Measurements from ENCODE around the gene CRABP1. TPM values are rescaled to one million over a fixed set of nuclear protein-coding genes. Genes with fewer than 3 reads are reported as not detected.
"Not testable (repeated sequence)": the region's sequence is repeated elsewhere in the genome, so short reads cannot be mapped to it uniquely, and the experiment has no call there.

Gene CRABP1
- polyA plus RNA-seq, 3 donors: 35.2 to 56.2 (median 44.5) TPM

- no peak for DNase-seq (ENCODE audit: extremely low read depth in 1 of 11, low read depth in 9 of 11, low spot score in 4 of 11)
These were observed 21.8 kb downstream of the CRABP1 start for GRCh38 chr15:78361771-78362506.

GRCh38 chr15:78362716-78363380, 22.7 kb downstream of the CRABP1 start:
- no peak for DNase-seq (ENCODE audit: extremely low read depth in 1 of 11, low read depth in 9 of 11, low spot score in 4 of 11)

GRCh38 chr15:78363381-78363734, 23.2 kb downstream of the CRABP1 start:
- DNase-seq (ENCODE audit: extremely low read depth in 1 of 11, low read depth in 9 of 11, low spot score in 4 of 11): no peak

- no peak for DNase-seq (ENCODE audit: extremely low read depth in 1 of 11, low read depth in 9 of 11, low spot score in 4 of 11)
These were observed 24.1 kb downstream of the CRABP1 start for GRCh38 chr15:78364233-78364632.

- DNase-seq (ENCODE audit: extremely low read depth in 1 of 11, low read depth in 9 of 11, low spot score in 4 of 11): no peak
These were observed 25.8 kb downstream of the CRABP1 start for GRCh38 chr15:78365917-78366316.

GRCh38 chr15:78366342-78366741, 26.2 kb downstream of the CRABP1 start:
- DNase-seq (ENCODE audit: extremely low read depth in 1 of 11, low read depth in 9 of 11, low spot score in 4 of 11): no peak

- no peak for DNase-seq (ENCODE audit: extremely low read depth in 1 of 11, low read depth in 9 of 11, low spot score in 4 of 11)
These were observed 28.5 kb downstream of the CRABP1 start for GRCh38 chr15:78368651-78369050.

- no peak for DNase-seq (ENCODE audit: extremely low read depth in 1 of 11, low read depth in 9 of 11, low spot score in 4 of 11)
These were observed 29.0 kb downstream of the CRABP1 start for GRCh38 chr15:78369161-78369560.

GRCh38 chr15:78370013-78370412, 29.9 kb downstream of the CRABP1 start:
- no peak for DNase-seq (ENCODE audit: extremely low read depth in 1 of 11, low read depth in 9 of 11, low spot score in 4 of 11)

GRCh38 chr15:78372880-78373279, 32.7 kb downstream of the CRABP1 start:
- no peak for DNase-seq (ENCODE audit: extremely low read depth in 1 of 11, low read depth in 9 of 11, low spot score in 4 of 11)

- no peak for DNase-seq (ENCODE audit: extremely low read depth in 1 of 11, low read depth in 9 of 11, low spot score in 4 of 11)
These were observed 34.6 kb downstream of the CRABP1 start for GRCh38 chr15:78374436-78375393.

- DNase-seq (ENCODE audit: extremely low read depth in 1 of 11, low read depth in 9 of 11, low spot score in 4 of 11): not testable (repeated sequence)
These were observed 40.0 kb downstream of the CRABP1 start for GRCh38 chr15:78380143-78380542.

GRCh38 chr15:78382114-78382880, 42.1 kb downstream of the CRABP1 start:
- DNase-seq (ENCODE audit: extremely low read depth in 1 of 11, low read depth in 9 of 11, low spot score in 4 of 11): no peak

- DNase-seq (ENCODE audit: extremely low read depth in 1 of 11, low read depth in 9 of 11, low spot score in 4 of 11): no peak
These were observed 44.5 kb downstream of the CRABP1 start for GRCh38 chr15:78384651-78385050.

- no peak for DNase-seq (ENCODE audit: extremely low read depth in 1 of 11, low read depth in 9 of 11, low spot score in 4 of 11)
These were observed 47.3 kb downstream of the CRABP1 start for GRCh38 chr15:78387246-78388037.

- DNase-seq (ENCODE audit: extremely low read depth in 1 of 11, low read depth in 9 of 11, low spot score in 4 of 11): no peak
These were observed 48.7 kb downstream of the CRABP1 start for GRCh38 chr15:78388865-78389264.

GRCh38 chr15:78389322-78389721, 49.2 kb downstream of the CRABP1 start:
- DNase-seq (ENCODE audit: extremely low read depth in 1 of 11, low read depth in 9 of 11, low spot score in 4 of 11): peak in 7 of 11 donors; percentile 25 to 64 (median 49)

- no peak for DNase-seq (ENCODE audit: extremely low read depth in 1 of 11, low read depth in 9 of 11, low spot score in 4 of 11)
These were observed 49.6 kb downstream of the CRABP1 start for GRCh38 chr15:78389738-78390137.
